Astrocyte of the spinal cord (primary cell): ENCODE measurements around the gene CPNE9.

Experiments used
- DNase-seq: peaks from one replicate; pipeline ENCODE4 v3.0.0; 2011; ENCODE audit warnings: low read depth, low spot score
- H3K4me3 ChIP-seq: 2 replicates; pipeline ENCODE4 v1.5.1; 2011; ENCODE audit warnings: low read depth, mild to moderate bottlenecking, low read length, moderate library complexity
- CTCF ChIP-seq: IDR thresholded peaks from 2 replicates; pipeline ENCODE4 v1.5.1; 2012; ENCODE audit warnings: low read depth, mild to moderate bottlenecking, low read length, inconsistent platforms
- in situ Hi-C: cut with HindIII; loops from 2 replicates; pipeline ENCODE4 v1.10.0; 2017; ENCODE audit warnings: low sequenced_read_pairs

CPNE9 gene

DNA sequence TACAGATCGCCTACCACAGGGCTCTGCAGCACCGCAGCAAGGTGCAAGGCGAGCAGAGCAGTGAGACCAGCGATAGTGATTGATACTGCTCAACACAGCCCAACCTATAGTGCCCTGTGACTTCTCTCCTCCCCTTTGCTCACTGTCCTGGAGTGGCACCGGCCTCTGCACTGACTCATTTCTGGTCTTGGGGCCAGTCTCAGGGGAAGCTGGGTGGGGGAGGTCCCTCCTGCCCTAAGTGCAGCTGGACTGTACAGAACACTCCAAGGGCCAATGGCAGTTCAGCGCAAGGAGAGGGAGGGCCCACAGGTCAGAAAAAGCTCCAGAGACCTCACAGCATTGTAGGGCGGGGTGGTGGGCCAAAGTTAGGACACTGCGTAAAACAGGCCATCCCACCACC, 43.6 kb downstream of the CPNE9 start:
- peak; percentile 33 for DNase-seq
- no peak overlapping the region for H3K4me3 ChIP-seq
- in situ Hi-C loops = no loop called here
- TF ChIP-seq CTCF = no peak

DNA sequence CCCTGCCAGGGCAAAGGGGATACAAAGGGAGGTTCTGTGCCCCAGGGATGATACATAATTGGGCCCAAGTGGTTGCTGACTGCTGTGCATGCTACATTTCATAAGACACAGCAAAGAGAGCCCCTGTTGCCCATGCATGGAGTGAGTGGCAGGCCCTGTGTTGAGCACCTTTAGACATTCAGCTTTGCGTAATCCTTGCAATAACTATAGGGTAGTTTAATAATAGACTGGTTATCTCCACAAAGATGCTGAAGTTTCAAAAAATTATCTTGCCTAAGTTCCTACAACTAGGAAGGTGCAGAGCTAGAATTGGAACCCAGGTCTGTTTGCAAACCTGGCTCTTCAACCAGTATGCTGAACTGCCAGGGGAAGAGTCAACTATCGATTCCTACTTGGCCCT, 44.4 kb downstream of the CPNE9 start:
- no peak overlapping the region for H3K4me3 ChIP-seq
- in situ Hi-C loops = no loop called here
- DNase-seq = no peak
- TF ChIP-seq CTCF = no peak

- in situ Hi-C loops = no loop called here
- TF ChIP-seq CTCF = no peak
- no peak for DNase-seq
- peak overlapping the region; percentile 78 for H3K4me3 ChIP-seq
Measured at GRCh38 chr3:9749296-9749644, 45.6 kb downstream of the CPNE9 start.

GRCh38 chr3:9749645-9750555, 46.3 kb downstream of the CPNE9 start, which contains the start of gene OGG1:
Gene OGG1 (plus strand): TSS chr3:9749952. CDS start chr3:9750287, 335 bp downstream.
- no peak for TF ChIP-seq CTCF
- peak within 1 kb of the TSS; percentile 78 for H3K4me3 ChIP-seq
- peak; percentile 99 for DNase-seq
- in situ Hi-C loops = no loop called here

DNA sequence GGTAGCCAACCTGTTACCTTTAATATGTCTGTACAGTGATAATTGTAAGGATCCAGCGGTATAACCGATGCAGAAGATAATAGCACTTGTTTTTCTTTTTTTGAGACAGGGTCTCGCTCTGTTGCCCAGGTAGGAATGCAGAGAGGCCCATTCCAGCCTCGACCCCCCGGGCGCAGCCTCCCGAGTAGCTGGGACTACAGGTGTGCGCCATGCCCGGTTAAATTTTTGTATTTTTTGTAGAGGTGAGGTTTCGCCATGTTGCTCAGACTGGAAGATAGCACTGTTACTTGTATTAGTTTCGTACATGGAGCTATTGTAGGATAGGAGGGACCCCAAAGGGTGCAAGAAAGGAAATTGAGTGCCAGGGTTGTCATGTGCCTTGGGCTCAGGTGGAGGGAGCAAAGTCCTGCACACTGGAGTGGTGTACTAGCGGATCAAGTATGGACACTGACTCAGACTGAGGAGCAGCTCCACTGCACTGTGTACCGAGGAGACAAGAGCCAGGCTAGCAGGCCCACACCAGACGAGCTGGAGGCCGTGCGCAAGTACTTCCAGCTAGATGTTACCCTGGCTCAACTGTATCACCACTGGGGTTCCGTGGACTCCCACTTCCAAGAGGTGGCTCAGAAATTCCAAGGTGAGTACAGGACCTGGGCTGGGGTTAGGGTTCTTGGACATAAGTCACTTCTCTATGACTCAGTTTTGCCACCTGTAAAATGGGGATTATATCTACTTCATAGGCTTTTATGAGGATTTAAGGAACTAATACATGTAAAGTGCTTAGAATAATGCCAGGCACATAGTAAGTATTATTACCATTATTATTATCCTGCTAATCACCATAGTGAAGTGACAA, 47.2 kb downstream of the CPNE9 start:
- no peak for TF ChIP-seq CTCF
- in situ Hi-C loops = no loop called here
- peak overlapping the region; percentile 78 for H3K4me3 ChIP-seq
- DNase-seq = peak; percentile 14

DNA sequence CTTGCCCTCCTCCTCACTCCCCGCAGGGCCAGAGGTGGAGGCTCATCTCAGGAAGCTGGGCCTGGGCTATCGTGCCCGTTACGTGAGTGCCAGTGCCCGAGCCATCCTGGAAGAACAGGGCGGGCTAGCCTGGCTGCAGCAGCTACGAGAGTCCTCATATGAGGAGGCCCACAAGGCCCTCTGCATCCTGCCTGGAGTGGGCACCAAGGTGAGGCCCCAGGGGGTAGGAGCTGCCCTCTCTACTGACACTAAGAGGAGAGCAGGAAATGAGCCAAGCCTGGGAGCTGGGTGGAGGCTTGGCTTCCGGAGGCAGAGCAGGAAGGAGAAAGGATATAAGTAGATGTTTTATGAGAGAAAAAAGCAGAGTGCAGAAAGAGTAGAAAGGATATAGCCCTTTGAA, 51.0 kb downstream of the CPNE9 start:
- no peak overlapping the region for H3K4me3 ChIP-seq
- TF ChIP-seq CTCF = no peak
- no peak for DNase-seq
- in situ Hi-C loops = no loop called here
